ENCODE measurements around the gene PLA2G4D. TPM values are rescaled to one million over a fixed set of nuclear protein-coding genes. Genes with fewer than 3 reads are reported as not detected.

PLA2G4D gene
- total RNA-seq, 1 donor: not detected

- H3K4me3 ChIP-seq (ENCODE audit: insufficient read depth, low read length): no peak overlapping the region
- H3K4me1 ChIP-seq (ENCODE audit: insufficient read depth, low read length): no peaks in the 10 kb centered on the region
- H3K4me2 ChIP-seq (ENCODE audit: insufficient read depth, low read length): no peak overlapping the region
- TF ChIP-seq, protein P1, sequence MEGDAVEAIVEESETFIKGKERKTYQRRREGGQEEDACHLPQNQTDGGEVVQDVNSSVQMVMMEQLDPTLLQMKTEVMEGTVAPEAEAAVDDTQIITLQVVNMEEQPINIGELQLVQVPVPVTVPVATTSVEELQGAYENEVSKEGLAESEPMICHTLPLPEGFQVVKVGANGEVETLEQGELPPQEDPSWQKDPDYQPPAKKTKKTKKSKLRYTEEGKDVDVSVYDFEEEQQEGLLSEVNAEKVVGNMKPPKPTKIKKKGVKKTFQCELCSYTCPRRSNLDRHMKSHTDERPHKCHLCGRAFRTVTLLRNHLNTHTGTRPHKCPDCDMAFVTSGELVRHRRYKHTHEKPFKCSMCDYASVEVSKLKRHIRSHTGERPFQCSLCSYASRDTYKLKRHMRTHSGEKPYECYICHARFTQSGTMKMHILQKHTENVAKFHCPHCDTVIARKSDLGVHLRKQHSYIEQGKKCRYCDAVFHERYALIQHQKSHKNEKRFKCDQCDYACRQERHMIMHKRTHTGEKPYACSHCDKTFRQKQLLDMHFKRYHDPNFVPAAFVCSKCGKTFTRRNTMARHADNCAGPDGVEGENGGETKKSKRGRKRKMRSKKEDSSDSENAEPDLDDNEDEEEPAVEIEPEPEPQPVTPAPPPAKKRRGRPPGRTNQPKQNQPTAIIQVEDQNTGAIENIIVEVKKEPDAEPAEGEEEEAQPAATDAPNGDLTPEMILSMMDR (IDR thresholded peaks at IDR 0.05; ENCODE audit: extremely low read depth, low read depth, low read length): no peak
- no peak for DNase-seq (ENCODE audit: insufficient read length, low spot score, missing footprints)
- H3K27me3 ChIP-seq (ENCODE audit: insufficient read depth, low read length): peaks cover 20% of the 10 kb centered on the region
- no peak overlapping the region for H3K27ac ChIP-seq (ENCODE audit: low read depth, low read length)
- no peak overlapping the region for H2AFZ ChIP-seq (ENCODE audit: low read length)
- no peaks in the 10 kb centered on the region for H3K79me2 ChIP-seq (ENCODE audit: insufficient read depth, low read length)
- no peaks in the 10 kb centered on the region for H4K20me1 ChIP-seq (ENCODE audit: insufficient read depth, low read length)
- H3K9me3 ChIP-seq (ENCODE audit: low read depth, low read length): no peaks in the 10 kb centered on the region
- no peaks in the 10 kb centered on the region for H3K36me3 ChIP-seq (ENCODE audit: insufficient read depth, low read length)
These were observed 24.7 kb downstream of the PLA2G4D start for GRCh38 chr15:42069496-42070278.

GRCh38 chr15:42069025-42069424, 25.3 kb downstream of the PLA2G4D start:
- no peaks in the 10 kb centered on the region for H3K79me2 ChIP-seq (ENCODE audit: insufficient read depth, low read length)
- TF ChIP-seq, protein P1 (IDR thresholded peaks at IDR 0.05; ENCODE audit: extremely low read depth, low read depth, low read length): no peak
- H3K27ac ChIP-seq (ENCODE audit: low read depth, low read length): no peak overlapping the region

GRCh38 chr15:42068601-42069000, 25.8 kb downstream of the PLA2G4D start:
- Histone ChIP-seq H3K4me1 (ENCODE audit: insufficient read depth, low read length) (no peaks in the 10 kb centered on the region), H3K27ac (ENCODE audit: low read depth, low read length) (no peak overlapping the region), H3K4me3 (ENCODE audit: insufficient read depth, low read length) (no peak overlapping the region), H3K4me2 (ENCODE audit: insufficient read depth, low read length) (no peak overlapping the region), H3K27me3 (ENCODE audit: insufficient read depth, low read length) (peaks cover 13% of the 10 kb centered on the region), H3K36me3 (ENCODE audit: insufficient read depth, low read length) (no peaks in the 10 kb centered on the region), H3K9me3 (ENCODE audit: low read depth, low read length) (no peaks in the 10 kb centered on the region), H4K20me1 (ENCODE audit: insufficient read depth, low read length) (no peaks in the 10 kb centered on the region), H2AFZ (ENCODE audit: low read length) (no peak overlapping the region), H3K79me2 (ENCODE audit: insufficient read depth, low read length) (no peaks in the 10 kb centered on the region)
- TF ChIP-seq, protein P1 (IDR thresholded peaks at IDR 0.05; ENCODE audit: extremely low read depth, low read depth, low read length): no peak
- DNase-seq (ENCODE audit: insufficient read length, low spot score, missing footprints): no peak

More at GRCh38 chr15:42069025-42069424, 25.3 kb downstream of the PLA2G4D start:
- Histone ChIP-seq H3K4me3 (ENCODE audit: insufficient read depth, low read length) (no peak overlapping the region), H3K27me3 (ENCODE audit: insufficient read depth, low read length) (peaks cover 17% of the 10 kb centered on the region), H3K9me3 (ENCODE audit: low read depth, low read length) (no peaks in the 10 kb centered on the region), H3K4me2 (ENCODE audit: insufficient read depth, low read length) (no peak overlapping the region), H4K20me1 (ENCODE audit: insufficient read depth, low read length) (no peaks in the 10 kb centered on the region), H3K36me3 (ENCODE audit: insufficient read depth, low read length) (no peaks in the 10 kb centered on the region), H3K4me1 (ENCODE audit: insufficient read depth, low read length) (no peaks in the 10 kb centered on the region), H2AFZ (ENCODE audit: low read length) (no peak overlapping the region)
- DNase-seq (ENCODE audit: insufficient read length, low spot score, missing footprints): no peak

- H3K36me3 ChIP-seq (ENCODE audit: insufficient read depth, low read length): no peaks in the 10 kb centered on the region
- no peaks in the 10 kb centered on the region for H4K20me1 ChIP-seq (ENCODE audit: insufficient read depth, low read length)
- DNase-seq (ENCODE audit: insufficient read length, low spot score, missing footprints): no peak
- H3K27ac ChIP-seq (ENCODE audit: low read depth, low read length): no peak overlapping the region
- TF ChIP-seq, protein P1 (IDR thresholded peaks at IDR 0.05; ENCODE audit: extremely low read depth, low read depth, low read length): no peak
- no peaks in the 10 kb centered on the region for H3K4me1 ChIP-seq (ENCODE audit: insufficient read depth, low read length)
- H3K9me3 ChIP-seq (ENCODE audit: low read depth, low read length): no peaks in the 10 kb centered on the region
- no peak overlapping the region for H2AFZ ChIP-seq (ENCODE audit: low read length)
- H3K4me3 ChIP-seq (ENCODE audit: insufficient read depth, low read length): no peak overlapping the region
- no peak overlapping the region for H3K4me2 ChIP-seq (ENCODE audit: insufficient read depth, low read length)
- H3K27me3 ChIP-seq (ENCODE audit: insufficient read depth, low read length): peaks cover 14% of the 10 kb centered on the region
- no peaks in the 10 kb centered on the region for H3K79me2 ChIP-seq (ENCODE audit: insufficient read depth, low read length)
These were observed 27.5 kb downstream of the PLA2G4D start for GRCh38 chr15:42066764-42067415.
